ENCODE measurements around the gene PCNT. TPM values are rescaled to one million over a fixed set of nuclear protein-coding genes. Genes with fewer than 3 reads are reported as not detected.

Gene PCNT
- polyA plus RNA-seq, 1 donor from 2014 or later = 28.2 TPM

DNA sequence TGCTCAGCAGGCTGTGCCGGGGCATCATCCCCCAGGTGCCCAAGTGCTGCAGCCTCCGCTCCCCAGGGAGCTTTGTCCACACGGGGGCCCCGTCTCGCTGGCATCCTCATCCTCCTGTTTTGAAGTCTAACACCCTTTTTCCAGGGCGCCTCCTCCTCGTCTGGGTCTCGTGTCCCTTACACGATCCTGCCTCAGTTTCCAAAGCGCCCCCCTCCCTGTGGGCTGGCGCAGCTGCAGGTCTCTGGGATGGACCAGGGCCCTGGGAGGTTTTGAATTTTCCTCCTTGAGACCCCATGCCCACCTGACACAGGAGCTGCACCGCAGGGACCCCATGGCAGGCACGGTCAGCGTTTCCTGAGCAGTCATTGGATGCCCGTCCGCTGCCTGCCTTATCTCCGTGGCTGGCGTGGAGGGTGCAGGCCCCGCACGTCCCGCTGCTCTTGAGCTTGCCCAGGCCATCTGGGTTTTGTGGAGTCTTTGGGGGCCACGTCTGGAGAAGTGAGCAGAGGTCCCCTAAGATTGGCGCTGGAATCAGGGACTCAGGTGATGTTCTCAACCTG, 97.3 kb downstream of the PCNT start:
- no peaks in the 10 kb centered on the region for H3F3A ChIP-seq (ENCODE audit: insufficient read depth, low read length, poor library complexity, severe bottlenecking)
- no peaks in the 10 kb centered on the region for H3K79me2 ChIP-seq (replicated peaks; ENCODE audit: insufficient read depth, low read length)
- no peaks in the 10 kb centered on the region for H3K36me3 ChIP-seq (ENCODE audit: insufficient read depth, low read length)
- no peak overlapping the region for H3K4me2 ChIP-seq (ENCODE audit: low read length)
- no peak overlapping the region for H3K9ac ChIP-seq (ENCODE audit: low read length)
- TF ChIP-seq MXI1 (conservative IDR thresholded peaks at IDR 0.05; ENCODE audit: poor library complexity, severe bottlenecking) (no peak), TAF1 (IDR thresholded peaks at IDR 0.05; ENCODE audit: low read depth) (no peak), POLR2AphosphoS5 (IDR thresholded peaks at IDR 0.05) (no peak), CTCF (IDR thresholded peaks at IDR 0.05; ENCODE audit: poor library complexity, severe bottlenecking) (no peak), EZH2 (IDR thresholded peaks at IDR 0.05; ENCODE audit: borderline replicate concordance, insufficient read depth, low read length, poor library complexity, severe bottlenecking) (no peak), RAD21 (conservative IDR thresholded peaks at IDR 0.05) (no peak), EP300 (conservative IDR thresholded peaks at IDR 0.05; ENCODE audit: poor library complexity, severe bottlenecking) (no peak), SMC3 (conservative IDR thresholded peaks at IDR 0.05; ENCODE audit: poor library complexity) (no peak)
- TF ChIP-seq, protein P1, sequence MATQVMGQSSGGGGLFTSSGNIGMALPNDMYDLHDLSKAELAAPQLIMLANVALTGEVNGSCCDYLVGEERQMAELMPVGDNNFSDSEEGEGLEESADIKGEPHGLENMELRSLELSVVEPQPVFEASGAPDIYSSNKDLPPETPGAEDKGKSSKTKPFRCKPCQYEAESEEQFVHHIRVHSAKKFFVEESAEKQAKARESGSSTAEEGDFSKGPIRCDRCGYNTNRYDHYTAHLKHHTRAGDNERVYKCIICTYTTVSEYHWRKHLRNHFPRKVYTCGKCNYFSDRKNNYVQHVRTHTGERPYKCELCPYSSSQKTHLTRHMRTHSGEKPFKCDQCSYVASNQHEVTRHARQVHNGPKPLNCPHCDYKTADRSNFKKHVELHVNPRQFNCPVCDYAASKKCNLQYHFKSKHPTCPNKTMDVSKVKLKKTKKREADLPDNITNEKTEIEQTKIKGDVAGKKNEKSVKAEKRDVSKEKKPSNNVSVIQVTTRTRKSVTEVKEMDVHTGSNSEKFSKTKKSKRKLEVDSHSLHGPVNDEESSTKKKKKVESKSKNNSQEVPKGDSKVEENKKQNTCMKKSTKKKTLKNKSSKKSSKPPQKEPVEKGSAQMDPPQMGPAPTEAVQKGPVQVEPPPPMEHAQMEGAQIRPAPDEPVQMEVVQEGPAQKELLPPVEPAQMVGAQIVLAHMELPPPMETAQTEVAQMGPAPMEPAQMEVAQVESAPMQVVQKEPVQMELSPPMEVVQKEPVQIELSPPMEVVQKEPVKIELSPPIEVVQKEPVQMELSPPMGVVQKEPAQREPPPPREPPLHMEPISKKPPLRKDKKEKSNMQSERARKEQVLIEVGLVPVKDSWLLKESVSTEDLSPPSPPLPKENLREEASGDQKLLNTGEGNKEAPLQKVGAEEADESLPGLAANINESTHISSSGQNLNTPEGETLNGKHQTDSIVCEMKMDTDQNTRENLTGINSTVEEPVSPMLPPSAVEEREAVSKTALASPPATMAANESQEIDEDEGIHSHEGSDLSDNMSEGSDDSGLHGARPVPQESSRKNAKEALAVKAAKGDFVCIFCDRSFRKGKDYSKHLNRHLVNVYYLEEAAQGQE (IDR thresholded peaks at IDR 0.05; ENCODE audit: borderline replicate concordance) = no peak
- H3K9me2 ChIP-seq (ENCODE audit: insufficient read depth, low read length) = no peaks in the 10 kb centered on the region
- no peak overlapping the region for H2AFZ ChIP-seq (ENCODE audit: low read depth, low read length)
- no peaks in the 10 kb centered on the region for H3K27me3 ChIP-seq (ENCODE audit: insufficient read depth, low read depth, low read length)
- H3K27ac ChIP-seq (ENCODE audit: low read length) = no peak overlapping the region
- H4K20me1 ChIP-seq (ENCODE audit: insufficient read depth) = no peaks in the 10 kb centered on the region
- H3K4me3 ChIP-seq (ENCODE audit: low read length) = no peak overlapping the region
- H3K9me3 ChIP-seq (ENCODE audit: low read length) = no peaks in the 10 kb centered on the region

GRCh38 chr21:46421756-46422555, 98.0 kb downstream of the PCNT start:
- no peaks in the 10 kb centered on the region for H3K27me3 ChIP-seq (ENCODE audit: insufficient read depth, low read depth, low read length)
- TF ChIP-seq MXI1 (conservative IDR thresholded peaks at IDR 0.05; ENCODE audit: poor library complexity, severe bottlenecking) (no peak), POLR2AphosphoS5 (IDR thresholded peaks at IDR 0.05) (no peak), EP300 (conservative IDR thresholded peaks at IDR 0.05; ENCODE audit: poor library complexity, severe bottlenecking) (no peak)
- H3K36me3 ChIP-seq (ENCODE audit: insufficient read depth, low read length) = no peaks in the 10 kb centered on the region
- no peaks in the 10 kb centered on the region for H3K9me2 ChIP-seq (ENCODE audit: insufficient read depth, low read length)
- no peak overlapping the region for H2AFZ ChIP-seq (ENCODE audit: low read depth, low read length)
- no peak overlapping the region for H3K4me3 ChIP-seq (ENCODE audit: low read length)
- no peak overlapping the region for H3K4me2 ChIP-seq (ENCODE audit: low read length)
- no peak overlapping the region for H3K9ac ChIP-seq (ENCODE audit: low read length)
- no peaks in the 10 kb centered on the region for H3K9me3 ChIP-seq (ENCODE audit: low read length)
- no peaks in the 10 kb centered on the region for H3K79me2 ChIP-seq (replicated peaks; ENCODE audit: insufficient read depth, low read length)
- H4K20me1 ChIP-seq (ENCODE audit: insufficient read depth) = no peaks in the 10 kb centered on the region
- no peaks in the 10 kb centered on the region for H3F3A ChIP-seq (ENCODE audit: insufficient read depth, low read length, poor library complexity, severe bottlenecking)
- H3K27ac ChIP-seq (ENCODE audit: low read length) = no peak overlapping the region
